A204.1 (cell line): Measurements from ENCODE around the gene UROC1.

Experiments
- FAIRE-seq: peaks from 2 replicates; lab custom pipeline; 2012; peaks lifted over from hg19 to GRCh38; lab: Jason Lieb, UNC

The UROC1 gene

GRCh38 chr3:126516152-126516935 lies 1.2 kb downstream of the UROC1 start:
- no peak for FAIRE-seq

- FAIRE-seq = no peak
These were observed 2.4 kb downstream of the UROC1 start for GRCh38 chr3:126515066-126515706.

GRCh38 chr3:126514161-126514560 lies 3.4 kb downstream of the UROC1 start:
- no peak for FAIRE-seq

- no peak for FAIRE-seq
These were observed 4.5 kb downstream of the UROC1 start for GRCh38 chr3:126512916-126513650.

- FAIRE-seq = no peak
These were observed 5.5 kb downstream of the UROC1 start for GRCh38 chr3:126512026-126512425.

- FAIRE-seq = no peak
These were observed 6.3 kb downstream of the UROC1 start for GRCh38 chr3:126511291-126511690.

GRCh38 chr3:126510308-126510910 lies 7.2 kb downstream of the UROC1 start:
- FAIRE-seq = no peak

- no peak for FAIRE-seq
These were observed 7.8 kb downstream of the UROC1 start for GRCh38 chr3:126509597-126510307.

GRCh38 chr3:126508564-126508964 lies 9.0 kb downstream of the UROC1 start:
- FAIRE-seq = no peak

GRCh38 chr3:126507886-126508285 lies 9.7 kb downstream of the UROC1 start:
- no peak for FAIRE-seq

- FAIRE-seq = no peak
These were observed 13.9 kb downstream of the UROC1 start for GRCh38 chr3:126503701-126504100.

GRCh38 chr3:126502656-126503055 lies 14.9 kb downstream of the UROC1 start:
- FAIRE-seq = no peak

GRCh38 chr3:126501736-126502135 lies 15.8 kb downstream of the UROC1 start:
- no peak for FAIRE-seq

- no peak for FAIRE-seq
These were observed 16.5 kb downstream of the UROC1 start for GRCh38 chr3:126501054-126501453.

- no peak for FAIRE-seq
These were observed 17.6 kb downstream of the UROC1 start for GRCh38 chr3:126500016-126500415.

GRCh38 chr3:126499401-126499800 lies 18.2 kb downstream of the UROC1 start:
- FAIRE-seq = no peak

- FAIRE-seq = no peak
These were observed 18.6 kb downstream of the UROC1 start for GRCh38 chr3:126498929-126499328.

GRCh38 chr3:126498461-126498860 lies 19.1 kb downstream of the UROC1 start:
- FAIRE-seq = no peak

GRCh38 chr3:126497956-126498355 lies 19.6 kb downstream of the UROC1 start:
- FAIRE-seq = no peak

GRCh38 chr3:126496894-126497850 lies 20.4 kb downstream of the UROC1 start:
- FAIRE-seq = no peak

- FAIRE-seq = no peak
These were observed 21.8 kb downstream of the UROC1 start for GRCh38 chr3:126495786-126496185.
